GM19438 (cell line): ENCODE results near the gene CASS4.

ENCODE experiments used
- ATAC-seq: cut with Tn5 transposase; IDR thresholded peaks from one replicate; pipeline ENCODE4 v1.9.1; 2021; ENCODE audit warnings: low read depth; ENCODE audit not compliant: unreplicated experiment

Gene CASS4

GRCh38 chr20:56442389-56443365 lies 30.6 kb downstream of the CASS4 start:
- ATAC-seq: no peak

- no peak for ATAC-seq
Observed at GRCh38 chr20:56443654-56444540, 31.8 kb downstream of the CASS4 start.

- ATAC-seq: no peak
Observed at GRCh38 chr20:56445130-56445529, 33.1 kb downstream of the CASS4 start.

GRCh38 chr20:56445540-56445939 lies 33.5 kb downstream of the CASS4 start:
- ATAC-seq: no peak

- ATAC-seq: no peak
Observed at GRCh38 chr20:56447227-56447626, 35.2 kb downstream of the CASS4 start.

- no peak for ATAC-seq
Observed at GRCh38 chr20:56449459-56449858, 37.4 kb downstream of the CASS4 start.

- no peak for ATAC-seq
Observed at GRCh38 chr20:56451056-56451765, 39.2 kb downstream of the CASS4 start.

GRCh38 chr20:56453352-56453751 lies 41.3 kb downstream of the CASS4 start:
- ATAC-seq: peak; percentile 60

GRCh38 chr20:56454754-56455153 lies 42.7 kb downstream of the CASS4 start:
- ATAC-seq: peak; percentile 63

- no peak for ATAC-seq
Observed at GRCh38 chr20:56458206-56458821, 46.3 kb downstream of the CASS4 start.

- no peak for ATAC-seq
Observed at GRCh38 chr20:56460459-56460858, 48.4 kb downstream of the CASS4 start.

- no peak for ATAC-seq
Observed at GRCh38 chr20:56461576-56461975, 49.5 kb downstream of the CASS4 start.

- ATAC-seq: no peak
Observed at GRCh38 chr20:56463428-56463827, 51.4 kb downstream of the CASS4 start.

- ATAC-seq: no peak
Observed at GRCh38 chr20:56465997-56466396, 53.9 kb downstream of the CASS4 start.

GRCh38 chr20:56467968-56468315 lies 55.9 kb downstream of the CASS4 start:
- peak; percentile 2 for ATAC-seq

GRCh38 chr20:56468316-56469076 lies 56.4 kb downstream of the CASS4 start, which contains the start of gene RTF2:
Gene RTF2 (plus strand): TSS chr20:56468627. CDS start chr20:56468698, 71 bp downstream.
- ATAC-seq: peak; percentile 98

- ATAC-seq: no peak
Observed at GRCh38 chr20:56469077-56469449, 57.0 kb downstream of the CASS4 start.

GRCh38 chr20:56483970-56484369 lies 71.9 kb downstream of the CASS4 start:
- ATAC-seq: no peak

GRCh38 chr20:56487216-56487615 lies 75.2 kb downstream of the CASS4 start:
- ATAC-seq: no peak
